K562 (cell line): ENCODE data around the gene DCTN2. TPM values are rescaled to one million over a fixed set of nuclear protein-coding genes. Genes with fewer than 3 reads are reported as not detected.
A peak's percentile ranks its signal among the peaks of the same experiment; 100 is the strongest.

Source experiments
- AFF1 ChIP-seq, 2 experiments: fragments of 450-650 bp; IDR thresholded peaks; 2 replicates each; pipeline ENCODE4 v1.6.1; 2018; ENCODE audit warnings: mild to moderate bottlenecking in 2 of 2, low read depth in 1 of 2; ENCODE audit not compliant: partially characterized antibody in 2 of 2
- BRD9 ChIP-seq: fragments of 450-650 bp; IDR thresholded peaks from 2 replicates; pipeline ENCODE4 v1.6.1; 2018; ENCODE audit warnings: low read depth; ENCODE audit not compliant: partially characterized antibody
- CCNT2 ChIP-seq: IDR thresholded peaks from 2 replicates; pipeline ENCODE4 v1.6.1; 2011; ENCODE audit warnings: borderline replicate concordance, low read depth, mild to moderate bottlenecking, moderate library complexity, mixed read lengths, low read length; ENCODE audit not compliant: insufficient read length; ENCODE audit errors: extremely low read depth
- CREB1 ChIP-seq, 2 experiments: sonication (generic) in 1 of 2; formaldehyde crosslinking in 1 of 2; IDR thresholded peaks; 2 replicates each; pipeline versions ENCODE4 v1.6.1 to v1.8.0; 2012 to 2022; ENCODE audit warnings: inconsistent platforms in 1 of 2, mild to moderate bottlenecking in 1 of 2, missing genetic modification reagents in 1 of 2, moderate library complexity in 1 of 2
- DPF2 ChIP-seq: fragments of 450-650 bp; IDR thresholded peaks from 2 replicates; pipeline ENCODE4 v1.6.1; 2016
- E2F3 ChIP-seq: fragments of 250-450 bp; sonication (Bioruptor Pico); IDR thresholded peaks from 2 replicates; pipeline ENCODE4 v1.4.0; 2020; ENCODE audit warnings: mild to moderate bottlenecking
- ETV6 ChIP-seq, 3 experiments: fragments of 150-350 bp in 1 of 3; sonication (generic) in 1 of 3; formaldehyde crosslinking in 1 of 3; IDR thresholded peaks; 2 replicates each; pipeline versions ENCODE4 v1.6.1 to v1.8.0; 2014 to 2022; ENCODE audit warnings: borderline replicate concordance in 2 of 3, low read depth in 2 of 3, antibody characterized with exemption in 1 of 3, low read length in 1 of 3, mild to moderate bottlenecking in 1 of 3, missing genetic modification reagents in 1 of 3
- L3MBTL2 ChIP-seq: fragments of 450-650 bp; IDR thresholded peaks from 2 replicates; pipeline ENCODE4 v1.6.1; 2016; ENCODE audit warnings: mild to moderate bottlenecking, moderate library complexity
- MAFF ChIP-seq: IDR thresholded peaks from 2 replicates; pipeline ENCODE4 v1.6.1; 2012; ENCODE audit warnings: low read length, improper control_type of control experiment
- PHF21A ChIP-seq: fragments of 450-650 bp; IDR thresholded peaks from 2 replicates; pipeline ENCODE4 v1.6.1; 2017; ENCODE audit warnings: low read depth, borderline replicate concordance
- PRDM10 ChIP-seq: fragments of 450-650 bp; IDR thresholded peaks from 2 replicates; pipeline ENCODE4 v1.6.1; 2018; ENCODE audit not compliant: partially characterized antibody
- TEAD2 ChIP-seq: fragments of 450-650 bp; IDR thresholded peaks from 2 replicates; pipeline ENCODE4 v1.6.1; 2016; ENCODE audit warnings: missing genetic modification characterization, control low read depth, missing compliant biosample characterization
- ZKSCAN3 ChIP-seq: fragments of 250-450 bp; sonication (Bioruptor Pico); IDR thresholded peaks from 2 replicates; pipeline ENCODE4 v1.4.0; 2020
- ZNF146 ChIP-seq: IDR thresholded peaks from one replicate; pipeline ENCODE4 v1.6.1; 2018; ENCODE audit warnings: missing compliant biosample characterization; ENCODE audit not compliant: unreplicated experiment
- ZNF436 ChIP-seq: fragments of 250-450, 450-650 bp; sonication (Bioruptor Pico); formaldehyde crosslinking; IDR thresholded peaks from 2 replicates; pipeline ENCODE4 v1.7.0; 2020; ENCODE audit warnings: mild to moderate bottlenecking
- ZNF644 ChIP-seq: fragments of 200-800 bp; sonication (Bioruptor generic); IDR thresholded peaks from 2 replicates; pipeline ENCODE4 v1.6.1; 2016; ENCODE audit warnings: low read depth, missing genetic modification characterization, missing compliant biosample characterization
- polyA plus RNA-seq, 8 experiments: library from polyadenylated mRNA; depleted of rRNA in 4 of 8; stranded (reverse) in 5 of 8; unstranded in 3 of 8; fragments of >200 nt; fragmentation: Nextera tagmentation in 2 of 8; fragmentation: Illumina TruSeq in 1 of 8; extraction: Ambion mirVana in 2 of 8; extraction: Trizol in 1 of 8; gene quantifications; 2 replicates each; pipeline versions ENCODE4 v1.2.1 to v1.2.3, GENCODE V29; 2011 to 2014; ENCODE audit warnings: inconsistent platforms in 1 of 8, missing spikeins in 1 of 8
- total RNA-seq, 7 experiments: library from RNA; depleted of rRNA in 6 of 7; stranded (reverse); fragments of >200 nt in 6 of 7; fragmentation: Illumina TruSeq in 2 of 7; extraction: Trizol in 2 of 7; gene quantifications; 2 replicates each; pipeline versions ENCODE4 v1.2.1 to v1.2.3, GENCODE V29; 2011 to 2021; ENCODE audit warnings: low replicate concordance in 1 of 7
- TF ChIP-seq, protein P1 (sequence below): IDR thresholded peaks from 3 replicates; pipeline ENCODE4 v1.6.1; 2011; ENCODE audit warnings: borderline replicate concordance, mild to moderate bottlenecking; ENCODE audit not compliant: insufficient read length, insufficient read depth

The DCTN2 gene
- total and polyA plus RNA-seq, 9 of the 15 experiments (the other 6 are each of a cell fraction or from before 2014, with no cell fraction given), result 43.6 to 270 (median 125) TPM

GRCh38 chr12:57521525-57522010 is 25.4 kb downstream of the DCTN2 start (continued):
- TF ChIP-seq PRDM10 (no peak), ETV6 (IDR thresholded peaks at IDR 0.05; ENCODE audit: borderline replicate concordance in 1 of 2, low read depth in 2 of 2, low read length in 1 of 2) (no peak), ETV6 (CRISPR knock-in tag; IDR thresholded peaks at IDR 0.05; ENCODE audit: borderline replicate concordance) (no peak), CREB1 (IDR thresholded peaks at IDR 0.05) (no peak), CREB1 (CRISPR knock-in tag; IDR thresholded peaks at IDR 0.05) (no peak), TEAD2 (no peak), ZNF436 (CRISPR knock-in tag) (no peak), PHF21A (0 out of 2 replicates have a peak, but pooled peaks have one; percentile 56), BRD9 (no peak), E2F3 (CRISPR knock-in tag) (peak; percentile 58; the same call in 1 of the 2 replicates), ZNF644 (tag) (no peak), ZKSCAN3 (CRISPR knock-in tag) (no peak), DPF2 (no peak), ZNF146 (no peak), L3MBTL2 (no peak), CCNT2 (no peak), MAFF (no peak), AFF1 (IDR thresholded peaks at IDR 0.05; ENCODE audit: low read depth in 1 of 2, partially characterized antibody in 2 of 2) (no peak)
- TF ChIP-seq, protein P1, sequence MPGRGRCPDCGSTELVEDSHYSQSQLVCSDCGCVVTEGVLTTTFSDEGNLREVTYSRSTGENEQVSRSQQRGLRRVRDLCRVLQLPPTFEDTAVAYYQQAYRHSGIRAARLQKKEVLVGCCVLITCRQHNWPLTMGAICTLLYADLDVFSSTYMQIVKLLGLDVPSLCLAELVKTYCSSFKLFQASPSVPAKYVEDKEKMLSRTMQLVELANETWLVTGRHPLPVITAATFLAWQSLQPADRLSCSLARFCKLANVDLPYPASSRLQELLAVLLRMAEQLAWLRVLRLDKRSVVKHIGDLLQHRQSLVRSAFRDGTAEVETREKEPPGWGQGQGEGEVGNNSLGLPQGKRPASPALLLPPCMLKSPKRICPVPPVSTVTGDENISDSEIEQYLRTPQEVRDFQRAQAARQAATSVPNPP, result no peak
